K562 (cell line): ENCODE data around the gene ZFYVE28. TPM values are rescaled to one million over a fixed set of nuclear protein-coding genes. Genes with fewer than 3 reads are reported as not detected.

Experiments
- EP400 ChIP-seq: fragments of 450-650 bp; IDR thresholded peaks from 2 replicates; pipeline ENCODE4 v1.6.1; 2017; ENCODE audit warnings: antibody characterized with exemption, mild to moderate bottlenecking, moderate library complexity
- KAT7 ChIP-seq: sonication (generic); formaldehyde crosslinking; IDR thresholded peaks from 2 replicates; pipeline ENCODE4 v1.8.0; 2022; ENCODE audit warnings: missing genetic modification reagents, mild to moderate bottlenecking, borderline replicate concordance
- KDM2B ChIP-seq: fragments of 250-450 bp; sonication (Bioruptor Pico); IDR thresholded peaks from 2 replicates; pipeline ENCODE4 v1.8.0; 2021; ENCODE audit warnings: mild to moderate bottlenecking, moderate library complexity
- NFATC3 ChIP-seq: fragments of 450-650 bp; IDR thresholded peaks from 2 replicates; pipeline ENCODE4 v1.6.1; 2017; ENCODE audit warnings: mild to moderate bottlenecking
- NR3C1 ChIP-seq: sonication (generic); formaldehyde crosslinking; IDR thresholded peaks from 2 replicates; pipeline ENCODE4 v1.8.1; 2022; ENCODE audit warnings: missing genetic modification reagents
- SRSF9 ChIP-seq: fragments of 200-400 bp; formaldehyde crosslinking; IDR thresholded peaks from 2 replicates; pipeline ENCODE4 v1.6.1; 2017; ENCODE audit warnings: low read depth, low read length, borderline replicate concordance
- ZBTB1 ChIP-seq: sonication (generic); formaldehyde crosslinking; IDR thresholded peaks from 2 replicates; pipeline ENCODE4 v1.8.1; 2023; ENCODE audit warnings: missing genetic modification reagents, low read depth, mild to moderate bottlenecking, borderline replicate concordance
- ZFX ChIP-seq: sonication (generic); formaldehyde crosslinking; IDR thresholded peaks from 2 replicates; pipeline ENCODE4 v1.8.0; 2022; ENCODE audit warnings: mild to moderate bottlenecking, missing genetic modification reagents, moderate library complexity
- ZNF184 ChIP-seq: sonication (generic); formaldehyde crosslinking; IDR thresholded peaks from 2 replicates; pipeline ENCODE4 v1.5.0; 2020; ENCODE audit warnings: missing genetic modification reagents
- ZNF586 ChIP-seq: fragments of 450-650 bp; formaldehyde crosslinking; conservative IDR thresholded peaks from 2 replicates; pipeline ENCODE4 v1.4.0; 2020; ENCODE audit warnings: mild to moderate bottlenecking, moderate library complexity
- ZNF589 ChIP-seq: fragments of 200-800 bp; sonication (Bioruptor generic); IDR thresholded peaks from 2 replicates; pipeline ENCODE4 v1.6.1; 2016; ENCODE audit warnings: low read depth, missing genetic modification characterization, missing compliant biosample characterization
- ZNF644 ChIP-seq: fragments of 200-800 bp; sonication (Bioruptor generic); IDR thresholded peaks from 2 replicates; pipeline ENCODE4 v1.6.1; 2016; ENCODE audit warnings: low read depth, missing genetic modification characterization, missing compliant biosample characterization
- ZNF77 ChIP-seq: fragments of 250-450 bp; sonication (Bioruptor Pico); IDR thresholded peaks from 2 replicates; pipeline ENCODE4 v1.5.0; 2020
- polyA plus RNA-seq, 8 experiments: library from polyadenylated mRNA; depleted of rRNA in 4 of 8; stranded (reverse) in 5 of 8; unstranded in 3 of 8; fragments of >200 nt; fragmentation: Nextera tagmentation in 2 of 8; fragmentation: Illumina TruSeq in 1 of 8; extraction: Ambion mirVana in 2 of 8; extraction: Trizol in 1 of 8; gene quantifications; 2 replicates each; pipeline versions ENCODE4 v1.2.1 to v1.2.3, GENCODE V29; 2011 to 2014; ENCODE audit warnings: inconsistent platforms in 1 of 8, missing spikeins in 1 of 8
- total RNA-seq, 7 experiments: library from RNA; depleted of rRNA in 6 of 7; stranded (reverse); fragments of >200 nt in 6 of 7; fragmentation: Illumina TruSeq in 2 of 7; extraction: Trizol in 2 of 7; gene quantifications; 2 replicates each; pipeline versions ENCODE4 v1.2.1 to v1.2.3, GENCODE V29; 2011 to 2021; ENCODE audit warnings: low replicate concordance in 1 of 7
- TF ChIP-seq, protein P1 (sequence below): IDR thresholded peaks from 2 replicates; pipeline ENCODE4 v1.6.1; 2011; ENCODE audit not compliant: insufficient read length; ENCODE audit errors: extremely low read depth
- TF ChIP-seq, protein P2 (sequence below), 2 experiments: fragments of 450-650 bp; formaldehyde crosslinking in 1 of 2; IDR thresholded peaks; 2 replicates each; pipeline versions ENCODE4 v1.4.0 to v1.6.1; 2014 to 2020; ENCODE audit warnings: mild to moderate bottlenecking in 2 of 2, borderline replicate concordance in 1 of 2, low read depth in 1 of 2
- TF ChIP-seq, protein P3 (sequence below): fragments of 250-450 bp; sonication (Bioruptor Pico); IDR thresholded peaks from 2 replicates; pipeline ENCODE4 v1.5.0; 2022; ENCODE audit warnings: mild to moderate bottlenecking
- TF ChIP-seq, protein P4 (sequence below): fragments of 450-650 bp; IDR thresholded peaks from 2 replicates; pipeline ENCODE4 v1.6.1; 2016; ENCODE audit warnings: low read depth, mild to moderate bottlenecking, moderate library complexity

Gene ZFYVE28
- total and polyA plus RNA-seq, 9 of the 15 experiments (the other 6 are each of a cell fraction or from before 2014, with no cell fraction given): 1.3 to 24.8 (median 8.9) TPM

DNA sequence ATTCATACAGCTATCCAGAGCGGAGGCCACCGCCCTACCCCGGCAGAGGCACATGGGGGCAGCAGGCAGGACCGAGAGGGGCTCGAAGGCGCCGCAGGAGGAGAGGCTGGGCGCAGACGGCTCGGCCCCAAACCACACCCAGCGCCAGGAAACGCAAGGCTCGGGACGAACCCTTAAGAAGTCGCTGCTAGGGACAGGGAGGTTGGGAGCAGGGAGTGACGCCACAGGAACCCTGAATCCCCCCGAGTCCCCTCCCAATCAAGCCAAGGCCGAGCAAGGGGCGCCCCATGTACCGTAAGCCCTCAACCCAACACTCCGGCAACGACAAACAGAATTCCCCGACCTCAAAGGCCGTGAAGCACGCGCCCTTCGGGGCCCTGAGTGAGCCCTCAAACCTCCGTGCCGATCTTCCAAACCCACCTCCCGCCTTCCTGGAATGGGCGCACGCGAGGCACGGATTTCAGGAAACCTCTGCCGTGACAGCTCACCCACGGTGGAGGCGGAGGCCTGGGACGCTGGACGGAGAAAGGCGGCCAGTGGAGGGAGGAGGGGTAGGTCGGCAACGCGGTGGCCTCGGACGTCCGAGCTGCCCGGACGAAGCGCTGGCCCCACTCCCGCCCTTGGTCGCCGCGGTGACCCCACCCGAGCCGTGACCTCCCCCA, 1.8 kb downstream of the ZFYVE28 start (continued):
- TF ChIP-seq ZNF77 (CRISPR knock-in tag): no peak
- TF ChIP-seq ZNF589: no peak
- peak; percentile 62 for TF ChIP-seq EP400
- TF ChIP-seq, protein P1, sequence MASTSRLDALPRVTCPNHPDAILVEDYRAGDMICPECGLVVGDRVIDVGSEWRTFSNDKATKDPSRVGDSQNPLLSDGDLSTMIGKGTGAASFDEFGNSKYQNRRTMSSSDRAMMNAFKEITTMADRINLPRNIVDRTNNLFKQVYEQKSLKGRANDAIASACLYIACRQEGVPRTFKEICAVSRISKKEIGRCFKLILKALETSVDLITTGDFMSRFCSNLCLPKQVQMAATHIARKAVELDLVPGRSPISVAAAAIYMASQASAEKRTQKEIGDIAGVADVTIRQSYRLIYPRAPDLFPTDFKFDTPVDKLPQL: no peak
- no peak for TF ChIP-seq ZNF644 (tag)
- peak; percentile 13; the same call in 1 of the 2 replicates for TF ChIP-seq ZBTB1 (CRISPR knock-in tag)
- TF ChIP-seq ZNF184: no peak
- TF ChIP-seq SRSF9: no peak
- TF ChIP-seq, protein P2, sequence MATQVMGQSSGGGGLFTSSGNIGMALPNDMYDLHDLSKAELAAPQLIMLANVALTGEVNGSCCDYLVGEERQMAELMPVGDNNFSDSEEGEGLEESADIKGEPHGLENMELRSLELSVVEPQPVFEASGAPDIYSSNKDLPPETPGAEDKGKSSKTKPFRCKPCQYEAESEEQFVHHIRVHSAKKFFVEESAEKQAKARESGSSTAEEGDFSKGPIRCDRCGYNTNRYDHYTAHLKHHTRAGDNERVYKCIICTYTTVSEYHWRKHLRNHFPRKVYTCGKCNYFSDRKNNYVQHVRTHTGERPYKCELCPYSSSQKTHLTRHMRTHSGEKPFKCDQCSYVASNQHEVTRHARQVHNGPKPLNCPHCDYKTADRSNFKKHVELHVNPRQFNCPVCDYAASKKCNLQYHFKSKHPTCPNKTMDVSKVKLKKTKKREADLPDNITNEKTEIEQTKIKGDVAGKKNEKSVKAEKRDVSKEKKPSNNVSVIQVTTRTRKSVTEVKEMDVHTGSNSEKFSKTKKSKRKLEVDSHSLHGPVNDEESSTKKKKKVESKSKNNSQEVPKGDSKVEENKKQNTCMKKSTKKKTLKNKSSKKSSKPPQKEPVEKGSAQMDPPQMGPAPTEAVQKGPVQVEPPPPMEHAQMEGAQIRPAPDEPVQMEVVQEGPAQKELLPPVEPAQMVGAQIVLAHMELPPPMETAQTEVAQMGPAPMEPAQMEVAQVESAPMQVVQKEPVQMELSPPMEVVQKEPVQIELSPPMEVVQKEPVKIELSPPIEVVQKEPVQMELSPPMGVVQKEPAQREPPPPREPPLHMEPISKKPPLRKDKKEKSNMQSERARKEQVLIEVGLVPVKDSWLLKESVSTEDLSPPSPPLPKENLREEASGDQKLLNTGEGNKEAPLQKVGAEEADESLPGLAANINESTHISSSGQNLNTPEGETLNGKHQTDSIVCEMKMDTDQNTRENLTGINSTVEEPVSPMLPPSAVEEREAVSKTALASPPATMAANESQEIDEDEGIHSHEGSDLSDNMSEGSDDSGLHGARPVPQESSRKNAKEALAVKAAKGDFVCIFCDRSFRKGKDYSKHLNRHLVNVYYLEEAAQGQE (IDR thresholded peaks at IDR 0.05; ENCODE audit: borderline replicate concordance): no peak; the same call in 1 of the 2 replicates
- TF ChIP-seq, protein P2 (CRISPR knock-in tag; IDR thresholded peaks at IDR 0.05; ENCODE audit: low read depth): no peak
- no peak for TF ChIP-seq NFATC3
- TF ChIP-seq KDM2B (CRISPR knock-in tag): 0 out of 2 replicates have a peak, but pooled peaks have one; percentile 21
- TF ChIP-seq ZFX (CRISPR knock-in tag): peak; percentile 60
- TF ChIP-seq NR3C1 (CRISPR knock-in tag): no peak
- no peak for TF ChIP-seq ZNF586
- no peak for TF ChIP-seq KAT7 (CRISPR knock-in tag)
- TF ChIP-seq, protein P3, sequence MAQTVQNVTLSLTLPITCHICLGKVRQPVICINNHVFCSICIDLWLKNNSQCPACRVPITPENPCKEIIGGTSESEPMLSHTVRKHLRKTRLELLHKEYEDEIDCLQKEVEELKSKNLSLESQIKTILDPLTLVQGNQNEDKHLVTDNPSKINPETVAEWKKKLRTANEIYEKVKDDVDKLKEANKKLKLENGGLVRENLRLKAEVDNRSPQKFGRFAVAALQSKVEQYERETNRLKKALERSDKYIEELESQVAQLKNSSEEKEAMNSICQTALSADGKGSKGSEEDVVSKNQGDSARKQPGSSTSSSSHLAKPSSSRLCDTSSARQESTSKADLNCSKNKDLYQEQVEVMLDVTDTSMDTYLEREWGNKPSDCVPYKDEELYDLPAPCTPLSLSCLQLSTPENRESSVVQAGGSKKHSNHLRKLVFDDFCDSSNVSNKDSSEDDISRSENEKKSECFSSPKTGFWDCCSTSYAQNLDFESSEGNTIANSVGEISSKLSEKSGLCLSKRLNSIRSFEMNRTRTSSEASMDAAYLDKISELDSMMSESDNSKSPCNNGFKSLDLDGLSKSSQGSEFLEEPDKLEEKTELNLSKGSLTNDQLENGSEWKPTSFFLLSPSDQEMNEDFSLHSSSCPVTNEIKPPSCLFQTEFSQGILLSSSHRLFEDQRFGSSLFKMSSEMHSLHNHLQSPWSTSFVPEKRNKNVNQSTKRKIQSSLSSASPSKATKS (CRISPR knock-in tag): no peak
- TF ChIP-seq, protein P4, sequence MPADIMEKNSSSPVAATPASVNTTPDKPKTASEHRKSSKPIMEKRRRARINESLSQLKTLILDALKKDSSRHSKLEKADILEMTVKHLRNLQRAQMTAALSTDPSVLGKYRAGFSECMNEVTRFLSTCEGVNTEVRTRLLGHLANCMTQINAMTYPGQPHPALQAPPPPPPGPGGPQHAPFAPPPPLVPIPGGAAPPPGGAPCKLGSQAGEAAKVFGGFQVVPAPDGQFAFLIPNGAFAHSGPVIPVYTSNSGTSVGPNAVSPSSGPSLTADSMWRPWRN: no peak
